CD14-positive monocyte (primary cell): ENCODE results near the gene YBX2. TPM values are rescaled to one million over a fixed set of nuclear protein-coding genes. Genes with fewer than 3 reads are reported as not detected.

Experiments
- DNase-seq, 3 donors: peaks; one replicate each; pipeline ENCODE4 v3.0.0-alpha.2; 2011 to 2022
- H2AFZ ChIP-seq: 2 replicates; pipeline ENCODE4 v1.6.0; 2012; ENCODE audit warnings: mild to moderate bottlenecking, low read depth, low read length, inconsistent platforms; ENCODE audit not compliant: insufficient read depth, poor library complexity, severe bottlenecking
- H3K27ac ChIP-seq, 2 donors: 1 replicate in 1 of 2; 2 replicates in 1 of 2; pipeline ENCODE4 v1.5.1; 2012 to 2013; ENCODE audit warnings: low read length in 2 of 2, control low read depth in 1 of 2, inconsistent platforms in 1 of 2, low read depth in 1 of 2, mild to moderate bottlenecking in 1 of 2
- H3K27me3 ChIP-seq, 2 donors: one replicate each; pipeline versions ENCODE4 v1.6.0 to v1.6.1; 2011 to 2013; ENCODE audit warnings: low read length in 2 of 2; ENCODE audit not compliant: control insufficient read depth in 2 of 2, insufficient read depth in 2 of 2
- H3K36me3 ChIP-seq, 2 donors: replicated peaks in 1 of 2; 1 replicate in 1 of 2; 2 replicates in 1 of 2; pipeline versions ENCODE4 v1.5.1 to v1.6.1; 2012 to 2013; ENCODE audit warnings: low read length in 2 of 2, control low read depth in 1 of 2, inconsistent platforms in 1 of 2, mild to moderate bottlenecking in 1 of 2; ENCODE audit not compliant: insufficient read depth in 2 of 2, control insufficient read depth in 1 of 2
- H3K4me1 ChIP-seq, 2 donors: 1 replicate in 1 of 2; 2 replicates in 1 of 2; pipeline versions ENCODE4 v1.5.1 to v1.6.1; 2012 to 2013; ENCODE audit warnings: low read length in 2 of 2, control low read depth in 1 of 2, inconsistent platforms in 1 of 2, mild to moderate bottlenecking in 1 of 2, moderate library complexity in 1 of 2; ENCODE audit not compliant: insufficient read depth in 2 of 2, control insufficient read depth in 1 of 2
- H3K4me2 ChIP-seq: replicated peaks from 2 replicates; pipeline ENCODE3; 2012; ENCODE audit warnings: low read length, moderate library complexity, mild to moderate bottlenecking; ENCODE audit not compliant: poor library complexity, severe bottlenecking; ENCODE audit errors: extremely low read depth
- H3K4me3 ChIP-seq, 3 experiments: fragments of 200-600 bp in 1 of 3; sonication (generic) in 1 of 3; replicated peaks in 1 of 3; 1 replicate in 2 of 3; 2 replicates in 1 of 3; pipeline ENCODE4 v1.5.1; 2011 to 2013; ENCODE audit warnings: low read length in 3 of 3, mild to moderate bottlenecking in 3 of 3, control low read depth in 2 of 3, low read depth in 2 of 3, inconsistent platforms in 1 of 3, moderate library complexity in 1 of 3
- H3K79me2 ChIP-seq: 2 replicates; pipeline ENCODE4 v1.6.0; 2012; ENCODE audit warnings: mild to moderate bottlenecking, control low read depth, inconsistent platforms, low read length, moderate library complexity; ENCODE audit not compliant: insufficient read depth
- H3K9ac ChIP-seq: 2 replicates; pipeline ENCODE4 v1.6.0; 2017; ENCODE audit warnings: low read length, mild to moderate bottlenecking; ENCODE audit not compliant: insufficient read depth, poor library complexity, severe bottlenecking
- H3K9me3 ChIP-seq, 2 donors: replicated peaks in 1 of 2; 1 replicate in 1 of 2; 2 replicates in 1 of 2; pipeline versions ENCODE4 v1.5.1 to v1.6.1; 2012 to 2013; ENCODE audit warnings: low read length in 2 of 2, control low read depth in 1 of 2; ENCODE audit not compliant: control insufficient read depth in 1 of 2, insufficient read depth in 1 of 2
- H4K20me1 ChIP-seq: 2 replicates; pipeline ENCODE4 v1.6.0; 2012; ENCODE audit warnings: mild to moderate bottlenecking, low read length, control low read depth, moderate library complexity; ENCODE audit not compliant: insufficient read depth
- H3K27ac Mint-ChIP-seq, 7 donors: one replicate each; pipeline ENCODE4 v1.8.0; 2020; ENCODE audit warnings: mild to moderate bottlenecking in 7 of 7, mixed read lengths in 7 of 7, moderate library complexity in 6 of 7, inconsistent platforms in 2 of 7
- H3K27me3 Mint-ChIP-seq, 3 donors: one replicate each; pipeline ENCODE4 v1.8.0; 2021 to 2022; ENCODE audit warnings: low read depth in 3 of 3, mild to moderate bottlenecking in 3 of 3, mixed read lengths in 3 of 3, moderate library complexity in 3 of 3, inconsistent platforms in 1 of 3
- H3K36me3 Mint-ChIP-seq, 2 donors: one replicate each; pipeline ENCODE4 v1.8.0; 2020; ENCODE audit warnings: mixed read lengths in 2 of 2, inconsistent platforms in 1 of 2, mild to moderate bottlenecking in 1 of 2
- H3K4me1 Mint-ChIP-seq: one replicate; pipeline ENCODE4 v1.8.0; 2020; ENCODE audit warnings: mild to moderate bottlenecking, mixed read lengths
- H3K4me3 Mint-ChIP-seq, 2 donors: one replicate each; pipeline ENCODE4 v1.8.0; 2020; ENCODE audit warnings: mild to moderate bottlenecking in 2 of 2, mixed read lengths in 2 of 2, moderate library complexity in 1 of 2
- H3K9me3 Mint-ChIP-seq, 7 donors: one replicate each; pipeline ENCODE4 v1.8.0; 2020 to 2022; ENCODE audit warnings: mixed read lengths in 7 of 7, mild to moderate bottlenecking in 6 of 7, moderate library complexity in 6 of 7, inconsistent platforms in 2 of 7
- WGBS: methylation state at CpG from one replicate; pipeline ENCODE4 v1.1.5; 2013; ENCODE audit warnings: missing lambda C conversion rate; ENCODE audit not compliant: insufficient coverage; 5-methylcytosine and 5-hydroxymethylcytosine counted together
- intact Hi-C, 2 donors: fragments of 100-400 bp; cut with micrococcal nuclease; formaldehyde crosslinking; loops; one replicate each; pipeline versions ENCODE4 v1.15.0 to v1.15.1; 2023
- polyA plus RNA-seq, 3 donors: library from polyadenylated mRNA; depleted of rRNA in 1 of 3; unstranded in 2 of 3; stranded (reverse) in 1 of 3; fragments of 300-500 nt in 2 of 3; fragments of >200 nt in 1 of 3; fragmentation: Illumina TruSeq in 2 of 3; gene quantifications; 1 replicate in 2 of 3; 2 replicates in 1 of 3; pipeline ENCODE4 v1.2.3, GENCODE V29; 2012 to 2021
- TF ChIP-seq, protein P1 (sequence below): fragments of 200-600 bp; IDR thresholded peaks from one replicate; pipeline ENCODE4 v1.8.0; 2022; ENCODE audit warnings: antibody characterized with exemption, mild to moderate bottlenecking

YBX2 gene
- polyA plus RNA-seq, 3 donors = not detected

DNA sequence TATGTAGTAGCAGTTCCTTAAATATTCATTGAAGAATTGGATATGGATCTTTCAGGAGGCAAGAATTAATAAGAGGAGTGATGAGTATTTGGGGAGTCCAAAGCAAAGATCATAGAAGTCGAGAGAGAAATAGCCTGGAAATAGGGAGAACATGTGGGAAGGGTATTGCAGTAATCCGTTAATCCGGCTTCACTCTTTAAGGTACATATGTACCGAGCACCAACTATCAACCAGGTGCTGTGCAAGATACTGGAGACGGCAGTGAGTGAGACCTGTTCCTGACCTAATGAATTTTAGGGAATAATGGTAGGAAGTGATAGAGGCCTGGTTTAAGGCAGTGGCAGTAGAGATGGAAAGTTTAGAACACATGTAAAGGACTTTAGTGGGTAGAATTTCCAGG lies 41.4 kb downstream of the YBX2 start:
- peaks cover 31 to 36% of the 10 kb centered on the region in 2 donors for H3K4me1 ChIP-seq
- peaks cover 5% of the 10 kb centered on the region for H4K20me1 ChIP-seq
- DNase-seq = no peak
- peak overlapping the region; percentile 81 for H2AFZ ChIP-seq
- intact Hi-C loops = loop anchor here (2.0 to 10.0 kb wide), 5 partner anchors 36 to 312 kb away; partner anchors contain the start of genes EIF5A (in 2 of the 2), ACADVL (in 1 of the 2), DLG4 (in 1 of the 2) and SENP3 (in 1 of the 2)
- Mint-ChIP-seq H3K9me3 (no peaks in the 10 kb centered on the region), H3K4me1 (peaks cover 34% of the 10 kb centered on the region), H3K36me3 (peaks cover 30 to 47% of the 10 kb centered on the region in 2 donors), H3K27ac (peak overlapping the region; percentile 99 to 100 (median 100)), H3K4me3 (peak overlapping the region; percentile 90 to 95), H3K27me3 (no peaks in the 10 kb centered on the region)
- H3K4me3 ChIP-seq = peak overlapping the region; percentile 60 to 93 (median 73)
- TF ChIP-seq, protein P1, sequence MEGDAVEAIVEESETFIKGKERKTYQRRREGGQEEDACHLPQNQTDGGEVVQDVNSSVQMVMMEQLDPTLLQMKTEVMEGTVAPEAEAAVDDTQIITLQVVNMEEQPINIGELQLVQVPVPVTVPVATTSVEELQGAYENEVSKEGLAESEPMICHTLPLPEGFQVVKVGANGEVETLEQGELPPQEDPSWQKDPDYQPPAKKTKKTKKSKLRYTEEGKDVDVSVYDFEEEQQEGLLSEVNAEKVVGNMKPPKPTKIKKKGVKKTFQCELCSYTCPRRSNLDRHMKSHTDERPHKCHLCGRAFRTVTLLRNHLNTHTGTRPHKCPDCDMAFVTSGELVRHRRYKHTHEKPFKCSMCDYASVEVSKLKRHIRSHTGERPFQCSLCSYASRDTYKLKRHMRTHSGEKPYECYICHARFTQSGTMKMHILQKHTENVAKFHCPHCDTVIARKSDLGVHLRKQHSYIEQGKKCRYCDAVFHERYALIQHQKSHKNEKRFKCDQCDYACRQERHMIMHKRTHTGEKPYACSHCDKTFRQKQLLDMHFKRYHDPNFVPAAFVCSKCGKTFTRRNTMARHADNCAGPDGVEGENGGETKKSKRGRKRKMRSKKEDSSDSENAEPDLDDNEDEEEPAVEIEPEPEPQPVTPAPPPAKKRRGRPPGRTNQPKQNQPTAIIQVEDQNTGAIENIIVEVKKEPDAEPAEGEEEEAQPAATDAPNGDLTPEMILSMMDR = no peak
- peaks cover 21 to 37% of the 10 kb centered on the region in 2 donors for H3K36me3 ChIP-seq
- peaks cover 50% of the 10 kb centered on the region for H3K79me2 ChIP-seq
- H3K4me2 ChIP-seq = peak overlapping the region; percentile 86
- H3K9me3 ChIP-seq = no peaks in the 10 kb centered on the region
- H3K27me3 ChIP-seq = no peaks in the 10 kb centered on the region
- H3K9ac ChIP-seq = peak overlapping the region; percentile 97
- WGBS = 94% methylated on average over 2 of the region's 5 CpGs
- peak overlapping the region; percentile 100 for H3K27ac ChIP-seq

DNA sequence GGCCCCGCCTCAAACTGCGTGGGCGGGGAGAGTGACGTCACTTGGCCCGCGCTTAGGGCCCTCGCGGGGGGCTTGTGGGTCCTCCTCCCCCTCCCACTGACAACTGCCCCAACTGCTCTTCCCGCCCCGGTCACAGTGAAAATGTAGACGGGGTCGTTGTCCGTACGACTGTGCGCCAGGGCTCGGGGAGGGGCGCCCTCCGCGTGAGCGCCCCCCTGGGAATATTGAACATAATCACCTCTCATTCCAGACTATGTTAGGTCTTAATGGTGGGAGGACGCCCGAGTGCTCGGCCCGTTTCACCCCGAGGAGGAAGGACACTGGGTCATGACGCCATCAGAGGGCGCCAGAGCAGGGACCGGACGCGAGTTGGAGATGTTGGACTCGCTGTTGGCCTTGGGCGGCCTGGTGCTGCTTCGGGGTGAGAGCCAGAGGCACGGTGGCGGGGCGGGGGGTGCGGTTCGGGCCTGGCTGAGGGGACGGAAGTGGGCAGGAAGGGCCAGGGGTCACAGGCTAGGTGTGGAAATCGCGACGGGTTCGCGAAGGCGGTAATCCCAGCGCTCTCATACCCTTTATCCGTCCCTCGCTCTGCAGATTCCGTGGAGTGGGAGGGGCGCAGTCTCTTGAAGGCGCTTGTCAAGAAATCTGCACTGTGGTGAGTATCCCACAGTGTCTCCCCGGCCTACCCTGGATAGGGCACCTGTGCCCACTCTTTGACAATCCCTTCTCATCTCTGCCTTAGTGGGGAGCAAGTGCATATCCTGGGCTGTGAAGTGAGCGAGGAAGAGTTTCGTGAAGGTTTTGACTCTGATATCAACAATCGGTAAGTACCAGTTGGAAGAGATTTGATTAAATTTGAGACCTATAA lies 42.0 kb downstream of the YBX2 start, which contains the start of gene ELP5:
Gene ELP5 (plus strand): TSS at position 40 of the 868 bp plus-strand sequence. CDS start 336 bp downstream, at position 376.
- Histone ChIP-seq H3K27me3 (no peaks in the 10 kb centered on the region), H4K20me1 (peaks cover 5% of the 10 kb centered on the region), H3K36me3 (peaks cover 21 to 33% of the 10 kb centered on the region in 2 donors), H3K4me1 (peaks cover 31 to 36% of the 10 kb centered on the region in 2 donors), H3K4me2 (peak within 1 kb of the TSS; percentile 86), H2AFZ (peak within 1 kb of the TSS; percentile 81), H3K27ac (peak within 1 kb of the TSS; percentile 100), H3K4me3 (peak within 1 kb of the TSS; percentile 73 to 93 (median 87)), H3K79me2 (peaks cover 57% of the 10 kb centered on the region), H3K9ac (peak within 1 kb of the TSS; percentile 97), H3K9me3 (no peaks in the 10 kb centered on the region)
- TF ChIP-seq, protein P1 = peak; percentile 28
- intact Hi-C loops = loop anchor here (2.0 to 10.0 kb wide), 5 partner anchors 35 to 312 kb away; partner anchors contain the start of genes EIF5A (in 2 of the 2), ACADVL (in 1 of the 2), DLG4 (in 1 of the 2) and SENP3 (in 1 of the 2)
- Mint-ChIP-seq H3K36me3 (peaks cover 29 to 41% of the 10 kb centered on the region in 2 donors), H3K27me3 (no peaks in the 10 kb centered on the region), H3K27ac (peak within 1 kb of the TSS; percentile 99 to 100 (median 100)), H3K9me3 (no peaks in the 10 kb centered on the region), H3K4me3 (peak within 1 kb of the TSS; percentile 90 to 95), H3K4me1 (peaks cover 34% of the 10 kb centered on the region)
- DNase-seq = peak; percentile 88 to 96 (median 93)
- under 1% methylated on average over 47 of the region's 55 CpGs for WGBS
